Measurements from ENCODE around the gene ACAD11. TPM values are rescaled to one million over a fixed set of nuclear protein-coding genes. Genes with fewer than 3 reads are reported as not detected.
"Not testable (repeated sequence)": the region's sequence is repeated elsewhere in the genome, so short reads cannot be mapped to it uniquely, and the experiment has no call there.

The ACAD11 gene
- total RNA-seq, 1 donor from 2014 or later = 19.1 TPM

- H3K27me3 ChIP-seq = no peaks in the 10 kb centered on the region
- H3K27ac ChIP-seq = no peak overlapping the region
- peaks cover 3% of the 10 kb centered on the region for H3K36me3 ChIP-seq
- no peaks in the 10 kb centered on the region for H3K9me3 ChIP-seq
- no peak for DNase-seq
- no peak for TF ChIP-seq CTCF (IDR thresholded peaks at IDR 0.05)
- no peak for ATAC-seq
- H3K4me3 ChIP-seq = no peak overlapping the region
- no peaks in the 10 kb centered on the region for H3K4me1 ChIP-seq
- intact Hi-C loops (cut with DNase I) = no loop called here
These were observed 42.8 kb downstream of the ACAD11 start for GRCh38 chr3:132616780-132617179.

GRCh38 chr3:132615881-132616280 lies 43.7 kb downstream of the ACAD11 start:
- Histone ChIP-seq H3K4me3 (no peak overlapping the region), H3K27ac (no peak overlapping the region), H3K36me3 (peaks cover 3% of the 10 kb centered on the region), H3K9me3 (no peaks in the 10 kb centered on the region), H3K27me3 (no peaks in the 10 kb centered on the region), H3K4me1 (no peaks in the 10 kb centered on the region)
- DNase-seq (no peak), ATAC-seq (no peak)
- intact Hi-C loops (cut with DNase I) = no loop called here
- TF ChIP-seq CTCF (IDR thresholded peaks at IDR 0.05) = no peak

GRCh38 chr3:132615301-132615700 lies 44.3 kb downstream of the ACAD11 start:
- H3K27ac ChIP-seq; ATAC-seq; H3K4me3 ChIP-seq; H3K9me3 ChIP-seq; H3K27me3 ChIP-seq; DNase-seq; H3K36me3 ChIP-seq; H3K4me1 ChIP-seq; intact Hi-C loops (cut with DNase I): not testable (repeated sequence)

GRCh38 chr3:132606620-132607019 lies 53.0 kb downstream of the ACAD11 start:
- H3K9me3 ChIP-seq; H3K27me3 ChIP-seq; H3K4me1 ChIP-seq; intact Hi-C loops (cut with DNase I); H3K4me3 ChIP-seq; DNase-seq: not testable (repeated sequence)
- Histone ChIP-seq H3K27ac (peak overlapping the region; percentile 28), H3K36me3 (peaks cover 15% of the 10 kb centered on the region)
- ATAC-seq = peak; percentile 46

GRCh38 chr3:132606085-132606484 lies 53.5 kb downstream of the ACAD11 start:
- intact Hi-C loops (cut with DNase I) = no loop called here
- Histone ChIP-seq H3K4me1 (no peaks in the 10 kb centered on the region), H3K36me3 (peaks cover 15% of the 10 kb centered on the region), H3K4me3 (no peak overlapping the region), H3K27me3 (no peaks in the 10 kb centered on the region), H3K9me3 (no peaks in the 10 kb centered on the region), H3K27ac (peak overlapping the region; percentile 28)
- no peak for TF ChIP-seq CTCF (IDR thresholded peaks at IDR 0.05)
- DNase-seq = no peak
- peak; percentile 61 for ATAC-seq

GRCh38 chr3:132605374-132605792 lies 54.2 kb downstream of the ACAD11 start:
- Histone ChIP-seq H3K27ac (peak overlapping the region; percentile 28), H3K36me3 (peaks cover 15% of the 10 kb centered on the region), H3K9me3 (no peaks in the 10 kb centered on the region), H3K4me3 (no peak overlapping the region), H3K4me1 (no peaks in the 10 kb centered on the region), H3K27me3 (no peaks in the 10 kb centered on the region)
- intact Hi-C loops (cut with DNase I) = no loop called here
- no peak for TF ChIP-seq CTCF (IDR thresholded peaks at IDR 0.05)
- DNase-seq (no peak), ATAC-seq (peak; percentile 81)

GRCh38 chr3:132600614-132601013 lies 59.0 kb downstream of the ACAD11 start:
- H3K27me3 ChIP-seq; ATAC-seq; H3K4me1 ChIP-seq; H3K27ac ChIP-seq; H3K4me3 ChIP-seq; DNase-seq; intact Hi-C loops (cut with DNase I); H3K9me3 ChIP-seq: not testable (repeated sequence)
- H3K36me3 ChIP-seq = peaks cover 15% of the 10 kb centered on the region
